Erythroblast (primary cell): ENCODE results near the gene RAB11FIP3.

ENCODE experiments used
- GATA1 ChIP-seq: IDR thresholded peaks from 2 replicates; pipeline ENCODE4 v1.6.1; 2011; ENCODE audit warnings: low read depth, mild to moderate bottlenecking, control low read depth, low read length, moderate library complexity
- POLR2A ChIP-seq: IDR thresholded peaks from 2 replicates; pipeline ENCODE4 v1.6.1; 2011; ENCODE audit warnings: mild to moderate bottlenecking, low read length

DNA sequence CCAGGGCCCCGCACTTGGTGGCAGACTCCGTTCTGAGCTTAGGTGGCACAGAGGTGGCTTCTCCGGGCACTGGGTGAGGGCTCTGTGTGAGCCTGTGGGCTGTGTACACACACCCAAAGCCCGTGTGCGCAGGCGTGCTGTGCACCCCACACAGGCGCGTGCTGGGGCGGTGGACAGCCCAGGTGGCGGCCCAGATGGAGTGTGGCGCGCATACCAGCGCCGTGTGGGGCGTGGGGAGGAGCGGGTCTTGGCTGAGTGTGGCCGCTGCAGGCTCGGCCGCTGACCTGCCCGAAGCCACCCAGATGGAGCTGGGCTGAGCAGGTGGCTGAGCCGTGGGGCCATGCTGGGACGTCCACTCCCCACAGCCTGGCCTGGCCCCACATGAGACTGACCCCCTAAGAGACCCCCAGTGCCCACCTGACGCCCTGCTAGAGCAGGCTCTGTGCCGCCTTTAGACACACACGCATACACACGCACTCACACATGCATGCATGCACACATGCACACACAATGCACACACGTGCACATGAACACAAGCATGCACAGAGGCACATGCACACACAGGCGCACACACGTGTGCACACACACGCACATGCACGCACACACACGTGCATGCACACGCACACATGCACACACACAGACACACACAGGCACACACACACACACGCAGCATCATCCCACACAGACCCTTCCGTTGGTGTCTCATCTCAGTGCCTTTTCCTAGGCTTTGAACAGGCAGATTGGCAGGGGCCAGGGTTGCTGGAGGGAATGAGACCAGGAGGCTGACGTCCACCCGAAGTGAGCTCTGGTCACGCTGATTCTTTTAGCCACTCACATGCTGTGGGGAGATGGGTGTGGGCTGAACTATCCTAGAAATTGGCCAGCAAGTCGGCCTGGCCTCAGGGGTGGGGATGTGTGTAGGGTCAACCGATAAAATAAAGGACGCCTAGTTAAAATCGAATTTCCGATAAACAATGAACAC, 136.8 kb downstream of the RAB11FIP3 start:
- no peak for TF ChIP-seq POLR2A
- TF ChIP-seq GATA1: no peak
